AG04449 (cell line): ENCODE data around the gene TNFSF15.

ENCODE experiments used
- CTCF ChIA-PET: fragments of 350-600 bp; formaldehyde crosslinking; extraction: SDS; loops from one replicate; lab custom pipeline; 2021; ENCODE audit warnings: antibody characterized with exemption; lab: Yijun Ruan, JAX
- POLR2A ChIA-PET: fragments of 400-600, 350-600 bp; formaldehyde crosslinking; extraction: SDS; loops from one replicate; lab custom pipeline; 2020; ENCODE audit warnings: antibody characterized with exemption, inconsistent platforms; lab: Yijun Ruan, JAX
- DNase-seq: peaks from one replicate; pipeline ENCODE4 v3.0.0-alpha.2; 2010; ENCODE audit warnings: low read depth, low spot score
- H3K4me3 ChIP-seq: 2 replicates; pipeline ENCODE4 v1.5.1; 2011; ENCODE audit warnings: low read depth, mild to moderate bottlenecking, control low read depth, low read length
- CTCF ChIP-seq: IDR thresholded peaks from one replicate; pipeline ENCODE4 v1.5.1; 2011; ENCODE audit warnings: mild to moderate bottlenecking, moderate library complexity, low read length, control low read depth, inconsistent platforms; ENCODE audit not compliant: insufficient read depth; ENCODE audit errors: missing control alignments

Gene TNFSF15

GRCh38 chr9:114827641-114828302, 21.9 kb upstream of the TNFSF15 start:
- ChIA-PET POLR2A (no interaction called here), CTCF (interaction anchor here (0.7 to 1.1 kb wide), 2 partner anchors 12 to 78 kb away, joined by 3 read pairs; no protein-coding TSS in a partner anchor)
- no peak overlapping the region for H3K4me3 ChIP-seq
- no peak for TF ChIP-seq CTCF
- DNase-seq = no peak

- ChIA-PET CTCF (no interaction called here), POLR2A (no interaction called here)
- DNase-seq = no peak
- H3K4me3 ChIP-seq = no peak overlapping the region
- no peak for TF ChIP-seq CTCF
Observed at GRCh38 chr9:114826431-114826830, 20.6 kb upstream of the TNFSF15 start.

GRCh38 chr9:114825126-114825795, 19.4 kb upstream of the TNFSF15 start:
- ChIA-PET CTCF (interaction anchor here (1.1 to 1.4 kb wide), 2 partner anchors 14 to 82 kb away, joined by 3 read pairs; no protein-coding TSS in a partner anchor), POLR2A (no interaction called here)
- no peak overlapping the region for H3K4me3 ChIP-seq
- DNase-seq = no peak
- no peak for TF ChIP-seq CTCF

- no peak overlapping the region for H3K4me3 ChIP-seq
- TF ChIP-seq CTCF = no peak
- ChIA-PET CTCF (interaction anchor here (1.0 to 2.2 kb wide), 4 partner anchors 13 to 190 kb away, joined by 3 to 5 read pairs (median 4); no protein-coding TSS in a partner anchor), POLR2A (no interaction called here)
- no peak for DNase-seq
Observed at GRCh38 chr9:114824110-114824509, 18.3 kb upstream of the TNFSF15 start.

GRCh38 chr9:114823441-114823840, 17.6 kb upstream of the TNFSF15 start:
- POLR2A ChIA-PET = interaction anchor here (0.6 kb wide), 1 partner anchor 11 kb away, joined by 3 read pairs; no protein-coding TSS in a partner anchor
- TF ChIP-seq CTCF = no peak
- CTCF ChIA-PET = interaction anchor here (1.0 to 2.2 kb wide), 4 partner anchors 24 to 191 kb away, joined by 3 to 5 read pairs (median 4); no protein-coding TSS in a partner anchor

GRCh38 chr9:114822708-114823107, 16.9 kb upstream of the TNFSF15 start:
- CTCF ChIA-PET = interaction anchor here (0.8 to 2.2 kb wide), 6 partner anchors 11 to 417 kb away, joined by 3 to 5 read pairs (median 3); no protein-coding TSS in a partner anchor
- TF ChIP-seq CTCF = no peak
- POLR2A ChIA-PET = no interaction called here
- no peak overlapping the region for H3K4me3 ChIP-seq
- no peak for DNase-seq

More at GRCh38 chr9:114823441-114823840, 17.6 kb upstream of the TNFSF15 start:
- DNase-seq = no peak
- H3K4me3 ChIP-seq = no peak overlapping the region
